Measurements from ENCODE around the gene ALPP.

DNA sequence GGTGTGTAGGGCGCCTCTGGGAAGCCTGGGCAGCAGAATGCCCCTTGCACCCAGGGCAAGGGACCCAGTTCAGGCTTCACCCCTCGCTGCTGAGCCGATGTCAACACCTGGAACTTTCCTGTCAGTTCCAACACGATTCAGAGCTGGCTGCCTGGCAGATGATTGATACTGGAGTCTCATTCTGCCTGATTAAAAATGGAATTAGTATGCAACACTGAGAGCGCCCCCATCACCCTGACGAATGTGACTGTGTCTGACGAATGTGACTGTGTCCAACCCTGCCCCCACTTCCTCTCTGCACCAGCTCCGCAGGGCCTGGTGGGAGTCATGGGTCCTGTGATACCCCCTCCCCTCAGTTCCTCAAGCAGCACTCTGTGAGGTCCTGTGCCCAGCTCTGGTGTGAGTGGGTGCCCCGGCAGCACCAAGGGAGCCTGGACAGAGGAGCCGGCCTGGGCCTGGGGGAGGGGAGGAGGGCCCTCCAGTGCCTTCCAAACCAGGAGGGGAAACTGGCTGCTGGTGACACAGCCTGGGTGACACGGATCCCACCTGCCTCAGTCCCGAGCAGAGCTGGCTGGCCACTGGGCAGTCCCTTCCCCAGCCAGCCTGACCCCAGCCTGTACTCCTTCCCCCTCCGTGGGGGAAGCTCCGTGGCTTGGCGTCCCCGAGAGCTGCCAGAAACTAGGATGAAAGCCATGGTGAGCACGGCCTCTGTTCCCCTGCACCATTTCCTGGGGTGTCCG, 41.4 kb upstream of the ALPP start:
- TF ChIP-seq, protein P1, sequence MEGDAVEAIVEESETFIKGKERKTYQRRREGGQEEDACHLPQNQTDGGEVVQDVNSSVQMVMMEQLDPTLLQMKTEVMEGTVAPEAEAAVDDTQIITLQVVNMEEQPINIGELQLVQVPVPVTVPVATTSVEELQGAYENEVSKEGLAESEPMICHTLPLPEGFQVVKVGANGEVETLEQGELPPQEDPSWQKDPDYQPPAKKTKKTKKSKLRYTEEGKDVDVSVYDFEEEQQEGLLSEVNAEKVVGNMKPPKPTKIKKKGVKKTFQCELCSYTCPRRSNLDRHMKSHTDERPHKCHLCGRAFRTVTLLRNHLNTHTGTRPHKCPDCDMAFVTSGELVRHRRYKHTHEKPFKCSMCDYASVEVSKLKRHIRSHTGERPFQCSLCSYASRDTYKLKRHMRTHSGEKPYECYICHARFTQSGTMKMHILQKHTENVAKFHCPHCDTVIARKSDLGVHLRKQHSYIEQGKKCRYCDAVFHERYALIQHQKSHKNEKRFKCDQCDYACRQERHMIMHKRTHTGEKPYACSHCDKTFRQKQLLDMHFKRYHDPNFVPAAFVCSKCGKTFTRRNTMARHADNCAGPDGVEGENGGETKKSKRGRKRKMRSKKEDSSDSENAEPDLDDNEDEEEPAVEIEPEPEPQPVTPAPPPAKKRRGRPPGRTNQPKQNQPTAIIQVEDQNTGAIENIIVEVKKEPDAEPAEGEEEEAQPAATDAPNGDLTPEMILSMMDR (IDR thresholded peaks at IDR 0.05; ENCODE audit: insufficient read depth, low read length, poor library complexity, severe bottlenecking), result no peak
- no peak for TF ChIP-seq EZH2phosphoT487 (conservative IDR thresholded peaks at IDR 0.05; ENCODE audit: low read length)

All from SU-DHL-6 (cell line).